Testis (tissue), 2 donors: Measurements from ENCODE around the gene POU3F1.

Source experiments
- CTCF ChIP-seq, 3 experiments: fragments of 450-650 bp in 2 of 3; fragments of 200-600 bp in 1 of 3; sonication (generic) in 1 of 3; IDR thresholded peaks; one replicate each; pipeline ENCODE4 v1.5.1; 2016 to 2019; ENCODE audit warnings: antibody characterized with exemption in 3 of 3, mild to moderate bottlenecking in 2 of 3, moderate library complexity in 1 of 3
- POLR2A ChIP-seq: fragments of 450-650 bp; IDR thresholded peaks from one replicate; pipeline ENCODE4 v1.6.1; 2017; ENCODE audit warnings: antibody characterized with exemption, mild to moderate bottlenecking, moderate library complexity

DNA sequence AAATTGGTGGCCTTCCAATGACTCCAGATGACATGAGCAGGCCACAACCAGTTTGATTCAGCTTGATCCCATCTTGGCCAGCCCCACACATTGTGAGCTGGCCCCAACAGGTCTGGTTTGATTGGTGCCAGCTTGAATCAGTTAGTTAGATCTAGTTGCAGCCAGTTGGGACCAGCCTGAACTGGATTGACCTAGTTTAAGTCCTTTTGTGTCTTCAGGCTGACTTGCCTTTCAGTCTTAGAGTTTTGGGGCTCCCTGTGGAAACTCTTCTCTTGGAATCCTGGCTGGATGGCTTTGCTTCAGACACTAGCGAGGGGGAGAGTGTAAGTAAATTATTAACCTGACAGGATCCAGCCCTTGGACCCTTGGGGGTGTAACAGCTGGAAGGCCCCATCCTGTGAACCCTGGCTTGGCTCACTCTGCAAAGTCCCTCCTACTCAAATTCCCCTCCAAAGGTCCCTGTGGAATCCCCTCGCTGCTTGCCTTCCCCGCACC, 36.2 kb upstream of the POU3F1 start:
- TF ChIP-seq POLR2A (no peak), CTCF (IDR thresholded peaks at IDR 0.05) (no peak)
